ENCODE results near the gene PADI1.

PADI1 gene

GRCh38 chr1:17193222-17194132 lies 11.5 kb upstream of the PADI1 start:
- H3K4me3 ChIP-seq (ENCODE audit: low read depth, low read length): no peak overlapping the region
- TF ChIP-seq CTCF (conservative IDR thresholded peaks at IDR 0.05; ENCODE audit: low read depth, low read length): no peak
- DNase-seq (ENCODE audit: low read depth): no peak

- H3K4me3 ChIP-seq (ENCODE audit: low read depth, low read length): no peak overlapping the region
- TF ChIP-seq CTCF (conservative IDR thresholded peaks at IDR 0.05; ENCODE audit: low read depth, low read length): no peak
- DNase-seq (ENCODE audit: low read depth): no peak
Observed at GRCh38 chr1:17194133-17194475, 10.8 kb upstream of the PADI1 start.

GRCh38 chr1:17194615-17195528 lies 10.1 kb upstream of the PADI1 start:
- no peak for TF ChIP-seq CTCF (conservative IDR thresholded peaks at IDR 0.05; ENCODE audit: low read depth, low read length)
- H3K4me3 ChIP-seq (ENCODE audit: low read depth, low read length): no peak overlapping the region
- DNase-seq (ENCODE audit: low read depth): no peak

GRCh38 chr1:17195731-17196130 lies 9.2 kb upstream of the PADI1 start:
- TF ChIP-seq CTCF (conservative IDR thresholded peaks at IDR 0.05; ENCODE audit: low read depth, low read length): no peak
- no peak for DNase-seq (ENCODE audit: low read depth)
- no peak overlapping the region for H3K4me3 ChIP-seq (ENCODE audit: low read depth, low read length)

- TF ChIP-seq CTCF (conservative IDR thresholded peaks at IDR 0.05; ENCODE audit: low read depth, low read length): no peak
- H3K4me3 ChIP-seq (ENCODE audit: low read depth, low read length): no peak overlapping the region
- no peak for DNase-seq (ENCODE audit: low read depth)
Observed at GRCh38 chr1:17196496-17197185, 8.3 kb upstream of the PADI1 start.

- DNase-seq (ENCODE audit: low read depth): no peak
- TF ChIP-seq CTCF (conservative IDR thresholded peaks at IDR 0.05; ENCODE audit: low read depth, low read length): no peak
- no peak overlapping the region for H3K4me3 ChIP-seq (ENCODE audit: low read depth, low read length)
Observed at GRCh38 chr1:17197696-17198095, 7.2 kb upstream of the PADI1 start.

Measured in choroid plexus epithelial cell (primary cell).